ENCODE measurements around the gene IHH.
A peak's percentile ranks its signal among the peaks of the same experiment; 100 is the strongest.

The IHH gene

GRCh38 chr2:219076253-219076652, 15.5 kb upstream of the IHH start:
- DNase-seq (ENCODE audit: low read depth in 2 of 2), result no peak

DNA sequence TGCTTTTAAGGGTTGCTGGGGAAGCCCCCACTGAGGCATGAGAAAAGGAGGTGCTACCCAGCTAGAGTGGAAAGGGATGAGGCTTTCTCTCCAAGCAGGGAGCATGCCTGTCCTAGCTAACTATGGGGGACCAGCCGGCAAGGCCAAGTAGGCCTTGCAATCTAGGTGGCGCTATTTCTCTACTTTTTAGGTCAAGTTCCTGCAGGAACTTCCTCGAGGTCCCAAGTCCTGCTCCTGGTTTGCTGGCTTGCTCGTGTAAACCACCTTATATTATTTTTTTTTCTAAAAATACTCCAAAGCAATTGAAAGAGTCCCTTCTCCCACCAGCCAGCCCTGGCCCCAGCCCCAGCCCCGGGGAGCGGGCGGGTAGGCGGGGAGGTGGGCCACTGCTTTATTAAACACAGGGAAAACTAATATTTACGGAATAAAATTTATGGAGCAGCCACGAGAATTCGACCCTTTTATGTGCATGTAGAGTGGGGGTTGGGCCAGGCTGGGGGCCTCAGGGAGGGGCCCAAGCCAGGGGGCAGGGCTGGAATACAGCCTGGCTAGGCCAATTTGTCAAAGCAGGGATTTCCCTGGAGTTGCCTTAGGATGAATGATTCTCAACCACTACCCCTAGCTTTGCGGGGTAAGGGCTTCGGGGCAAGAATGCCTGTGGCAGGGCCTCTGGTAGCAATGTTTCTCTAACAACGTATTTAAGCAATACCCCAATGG, 12.8 kb upstream of the IHH start:
- no peak for DNase-seq (ENCODE audit: low read depth in 2 of 2)

DNA sequence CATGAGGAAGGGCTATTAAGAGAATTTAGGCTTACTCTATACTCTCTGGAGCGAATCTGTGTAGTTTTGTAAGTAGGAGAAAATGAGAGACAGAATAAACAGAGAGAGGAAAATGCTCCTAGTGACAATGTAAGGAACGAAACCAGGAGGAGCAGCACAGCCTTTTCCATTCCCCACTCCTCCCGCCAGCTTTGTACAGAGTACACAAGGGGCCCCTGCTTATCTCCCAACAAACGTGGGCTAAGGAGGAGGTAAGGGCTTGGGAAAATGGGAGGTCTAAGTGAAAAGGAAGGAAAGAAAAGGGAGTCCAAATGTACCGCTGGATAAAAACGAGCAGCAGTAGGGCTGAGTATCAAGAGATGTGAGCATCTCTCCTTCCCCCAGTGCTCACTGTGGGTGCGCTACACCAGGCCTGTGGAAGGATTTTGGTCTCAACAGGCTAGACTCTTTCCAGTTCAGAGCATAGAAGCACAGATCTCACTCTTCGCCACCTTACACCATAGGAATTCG, 12.1 kb upstream of the IHH start:
- DNase-seq (ENCODE audit: low read depth in 2 of 2), result no peak

DNA sequence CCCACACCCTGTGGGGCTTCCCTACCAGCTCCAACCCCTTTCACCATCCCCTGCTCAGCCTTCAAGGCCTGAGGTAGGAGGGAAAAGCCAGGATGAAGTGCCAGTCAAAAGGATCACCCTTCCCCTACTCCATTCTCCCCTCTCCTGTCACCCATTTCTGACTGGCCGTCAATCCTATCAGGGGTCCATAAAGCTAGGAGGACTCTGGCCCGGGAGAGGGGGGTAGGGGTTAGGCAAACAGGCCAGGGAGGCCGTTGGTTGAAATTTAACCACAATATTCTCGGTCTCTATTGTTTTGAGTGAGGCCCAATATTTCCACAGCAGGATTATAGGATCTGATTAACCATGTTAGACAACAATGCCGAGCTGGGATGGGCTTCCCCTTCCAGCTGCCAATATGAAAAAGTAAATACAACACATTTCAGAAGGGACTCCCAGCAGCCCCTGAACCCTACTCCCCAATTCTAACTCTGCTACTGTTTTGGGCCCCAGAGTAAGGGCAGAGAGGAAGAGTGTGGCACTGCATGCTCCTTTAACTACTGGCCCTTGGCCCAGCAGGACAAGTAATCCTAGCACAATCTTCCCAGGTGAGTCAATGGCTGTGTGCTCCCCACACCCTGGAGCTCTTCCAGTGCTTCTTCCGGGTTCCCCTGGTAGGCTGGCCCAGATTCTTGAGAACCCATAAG, 10.6 kb upstream of the IHH start:
- DNase-seq (ENCODE audit: low read depth in 2 of 2), result no peak

DNA sequence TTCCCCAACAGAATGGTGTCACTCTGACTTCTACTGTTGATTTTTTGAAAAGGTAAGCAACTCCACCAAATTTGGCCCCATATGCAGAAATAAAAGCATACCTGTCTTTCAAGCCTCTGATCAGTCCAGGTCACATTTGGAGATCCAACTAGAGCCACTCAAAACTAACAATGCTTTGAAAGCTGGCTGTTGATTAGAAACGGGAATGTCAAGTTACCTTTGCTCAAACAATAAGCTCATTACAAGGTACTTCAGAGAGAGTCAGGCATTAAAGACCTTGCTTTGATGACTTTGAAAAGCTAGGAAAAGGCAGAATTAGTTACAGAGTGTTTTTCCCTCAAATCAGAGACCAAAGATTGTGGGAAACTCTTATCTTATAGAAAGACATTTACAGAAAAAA, 4.8 kb upstream of the IHH start:
- no peak for DNase-seq (ENCODE audit: low read depth in 2 of 2)

- DNase-seq (ENCODE audit: low read depth in 2 of 2), result no peak
Observed at GRCh38 chr2:219062081-219062480, 1.4 kb upstream of the IHH start.

GRCh38 chr2:219059725-219060682, 717 bp downstream of the IHH start:
- DNase-seq (ENCODE audit: low read depth in 2 of 2), result no peak

DNA sequence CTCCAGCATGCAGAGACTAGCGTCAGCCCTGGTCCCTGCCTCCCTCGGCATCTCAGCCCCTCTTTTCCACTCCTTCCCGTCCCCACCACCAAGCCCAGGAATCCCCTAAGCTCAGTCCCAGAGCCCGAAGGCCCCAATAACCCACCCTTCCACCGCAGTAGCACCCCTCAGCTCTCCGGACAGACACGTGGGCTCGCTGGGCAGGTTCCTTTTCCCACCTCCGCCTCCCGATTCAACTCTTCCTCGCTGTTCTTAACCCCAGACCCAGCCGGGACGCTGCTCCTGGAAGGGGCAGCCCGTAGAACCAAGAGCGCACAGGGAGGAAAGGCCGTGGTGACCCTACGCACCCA, 1.4 kb downstream of the IHH start:
- DNase-seq (ENCODE audit: low read depth in 2 of 2), result no peak

DNA sequence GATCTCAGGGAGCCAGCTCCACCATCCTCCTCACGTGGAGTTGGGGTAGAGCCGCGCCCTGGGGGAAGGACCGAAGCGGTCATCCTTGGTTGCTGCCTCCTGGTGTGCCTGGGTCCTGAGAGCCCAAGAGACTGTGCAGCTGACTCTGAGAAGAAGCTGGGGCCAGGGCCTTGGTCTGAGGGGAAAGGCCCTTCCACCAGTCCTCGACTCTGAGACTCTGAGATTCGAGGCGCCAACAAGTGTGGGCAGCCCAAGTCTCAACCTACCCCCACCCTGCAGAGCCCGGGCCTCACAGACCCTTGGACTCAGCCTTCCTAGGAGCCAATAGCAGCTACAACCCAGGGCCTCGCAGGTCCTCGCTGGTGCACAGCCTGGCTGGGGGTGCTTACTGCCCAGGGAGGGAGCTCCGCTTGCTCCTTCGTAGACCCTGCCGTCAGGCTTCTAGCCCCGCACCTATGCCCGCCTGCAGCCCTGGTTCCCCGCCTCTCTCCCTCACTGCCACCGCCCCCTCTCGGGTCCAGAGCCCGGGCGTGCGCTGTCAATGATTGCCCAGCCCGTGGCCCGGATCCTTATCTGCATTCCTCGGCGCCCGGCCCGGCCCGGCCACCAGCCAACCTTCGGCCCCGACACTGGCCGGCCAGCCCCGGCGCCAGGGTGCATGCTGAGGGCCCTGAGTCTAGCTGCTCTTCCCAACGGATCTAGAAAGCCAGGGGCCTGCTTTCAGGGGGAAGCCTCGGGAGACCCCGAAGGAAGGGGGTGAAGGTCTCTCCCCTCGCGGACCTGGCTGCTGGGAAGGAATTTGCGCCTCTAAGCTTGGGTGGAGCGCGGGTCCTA, 2.0 kb downstream of the IHH start:
- no peak for DNase-seq (ENCODE audit: low read depth in 2 of 2)

- DNase-seq (ENCODE audit: low read depth in 2 of 2), result peak; percentile 56 to 58
Observed at GRCh38 chr2:219057709-219058540, 2.8 kb downstream of the IHH start.

DNA sequence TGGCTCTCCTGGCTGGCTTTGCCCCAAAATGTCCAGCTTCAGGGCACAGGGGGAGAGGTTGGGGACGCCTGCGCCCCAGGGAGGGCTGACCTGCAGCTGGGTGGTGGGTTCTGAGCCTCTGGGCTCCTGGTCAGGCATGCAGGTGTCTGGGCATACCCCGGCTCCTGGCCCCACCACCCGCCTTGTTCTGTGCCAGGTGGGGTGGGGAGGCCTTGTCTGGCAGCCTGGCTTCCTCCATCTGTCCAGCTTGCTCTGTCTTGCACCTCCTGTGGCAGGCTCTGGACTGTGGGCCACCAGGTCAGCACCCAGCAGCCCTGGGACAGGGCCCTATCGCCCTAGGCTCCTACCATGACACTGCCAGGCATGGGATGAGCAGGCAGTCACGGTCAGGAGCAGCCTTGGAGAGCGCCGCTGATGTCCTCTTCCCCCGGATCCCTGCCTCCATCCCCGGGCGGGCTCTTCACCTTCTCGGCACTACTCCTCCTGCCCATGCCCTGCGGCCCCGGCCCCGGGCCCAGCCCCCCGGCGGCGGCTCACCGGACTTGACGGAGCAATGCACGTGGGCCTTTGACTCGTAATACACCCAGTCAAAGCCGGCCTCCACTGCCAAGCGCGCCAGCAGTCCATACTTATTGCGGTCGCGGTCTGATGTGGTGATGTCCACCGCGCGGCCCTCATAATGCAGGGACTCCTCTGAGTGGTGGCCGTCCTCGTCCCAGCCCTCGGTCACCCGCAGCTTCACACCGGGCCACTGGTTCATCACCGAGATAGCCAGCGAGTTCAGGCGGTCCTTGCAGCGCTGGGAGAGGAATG, 3.6 kb downstream of the IHH start:
- no peak for DNase-seq (ENCODE audit: low read depth in 2 of 2)

DNA sequence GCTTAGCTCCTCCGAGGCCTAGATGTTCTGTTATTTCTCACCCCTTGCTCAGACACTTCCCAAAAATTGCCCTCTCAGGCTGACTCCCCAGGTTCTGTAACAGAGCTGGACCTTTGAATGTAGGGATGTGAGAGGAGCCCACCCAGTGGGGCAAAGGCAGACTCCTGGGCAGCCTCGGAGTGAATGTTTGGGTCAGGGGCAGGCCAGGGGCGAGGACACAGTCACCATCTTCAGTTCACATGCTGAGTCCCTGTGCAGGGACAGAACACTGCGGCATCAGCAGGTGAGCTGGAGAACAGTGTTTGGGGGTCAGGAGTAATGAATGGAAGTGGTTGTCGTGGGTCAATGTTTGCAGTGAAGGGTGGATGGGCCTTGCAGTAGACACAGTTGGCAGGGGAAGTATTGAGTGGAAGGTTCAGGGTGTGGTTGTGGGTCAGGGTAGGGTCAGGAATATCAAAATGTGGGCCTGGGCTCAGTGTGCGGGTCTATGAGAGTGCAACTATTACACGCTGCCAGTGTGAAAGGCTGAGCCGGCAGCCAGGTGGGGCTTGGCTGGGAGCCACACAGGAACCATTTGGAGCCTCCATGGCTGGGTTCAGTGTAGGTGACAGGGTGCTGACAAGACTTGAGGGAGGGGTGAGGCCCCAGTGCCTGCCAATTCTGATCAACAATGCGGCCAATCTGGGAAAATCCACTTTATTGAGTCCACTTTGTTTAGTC, 4.4 kb downstream of the IHH start:
- DNase-seq (ENCODE audit: low read depth in 2 of 2), result no peak

DNA sequence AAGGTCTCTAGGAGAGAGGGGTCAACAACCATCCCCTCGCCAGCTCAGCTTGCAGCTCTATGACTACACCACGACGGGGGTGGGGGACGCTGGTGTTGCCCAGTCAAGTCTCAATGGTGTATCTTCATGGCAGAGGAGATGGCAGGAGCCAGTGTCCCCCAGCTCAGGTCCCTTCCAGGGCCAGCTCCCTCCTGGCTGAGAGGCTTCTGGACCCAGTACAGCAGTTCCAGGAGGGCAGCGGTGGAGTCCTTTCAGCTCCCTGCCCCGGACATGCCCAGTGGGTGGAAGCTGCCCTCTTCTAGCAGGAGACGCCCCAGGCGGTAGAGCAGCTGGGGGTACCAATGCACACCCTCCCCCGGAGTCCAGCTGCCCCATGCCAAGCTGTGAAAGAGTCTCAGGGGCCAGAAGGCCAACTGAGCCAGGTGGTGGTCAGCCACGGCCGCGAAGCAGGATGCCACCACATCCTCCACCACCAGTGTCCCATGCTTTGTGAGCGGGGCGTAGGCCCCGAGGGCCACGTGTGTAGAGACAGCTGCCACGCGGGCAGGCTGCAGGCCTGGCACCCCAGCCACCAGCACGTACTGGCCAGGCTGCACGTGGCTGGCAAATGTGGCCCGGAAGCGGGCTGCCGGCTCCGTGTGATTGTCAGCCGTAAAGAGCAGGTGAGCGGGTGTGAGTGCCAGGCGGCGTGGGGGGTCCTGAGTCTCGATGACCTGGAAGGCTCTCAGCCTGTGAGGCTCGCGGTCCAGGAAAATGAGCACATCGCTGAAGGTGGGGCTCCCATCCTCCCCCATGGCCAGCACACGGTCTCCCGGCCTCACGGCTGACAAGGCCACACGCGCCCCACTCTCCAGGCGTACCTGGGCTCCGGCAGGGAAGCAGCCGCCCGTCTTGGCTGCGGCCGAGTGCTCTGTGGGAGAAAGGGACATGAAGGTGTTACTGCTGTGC, 5.5 kb downstream of the IHH start:
- DNase-seq (ENCODE audit: low read depth in 2 of 2), result no peak

- DNase-seq (ENCODE audit: low read depth in 2 of 2), result no peak
Observed at GRCh38 chr2:219049282-219049681, 11.4 kb downstream of the IHH start.

- DNase-seq (ENCODE audit: low read depth in 2 of 2), result no peak
Observed at GRCh38 chr2:219045937-219046550, 14.7 kb downstream of the IHH start.

DNA sequence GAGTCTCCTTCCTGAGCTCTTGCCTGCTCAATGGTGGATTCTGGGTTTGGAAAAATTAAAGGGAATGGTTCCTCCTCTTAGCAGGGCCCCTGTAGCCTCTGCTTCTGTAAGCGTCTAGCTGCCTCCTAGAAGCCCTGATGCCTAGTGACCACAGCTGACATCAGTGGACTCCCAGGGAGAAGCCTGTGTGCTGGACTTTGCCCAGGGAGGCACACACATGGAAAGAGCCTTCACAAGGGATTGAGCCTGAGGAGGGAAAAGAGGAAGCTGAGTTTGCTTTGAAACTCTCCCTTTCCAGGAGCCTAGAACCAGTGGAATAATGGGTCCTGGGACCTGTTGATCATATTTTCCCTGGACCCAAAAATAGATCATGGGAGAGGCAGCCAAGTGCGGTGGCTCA, 18.0 kb downstream of the IHH start:
- no peak for DNase-seq (ENCODE audit: low read depth in 2 of 2)

GRCh38 chr2:219042157-219042556, 18.6 kb downstream of the IHH start:
- no peak for DNase-seq (ENCODE audit: low read depth in 2 of 2)

Data from activated CD8-positive, alpha-beta memory T cell treated with anti-CD3 and anti-CD28 coated beads for 4 hours (primary cell).